ENCODE data around the gene ATP2C2. TPM values are rescaled to one million over a fixed set of nuclear protein-coding genes. Genes with fewer than 3 reads are reported as not detected.

Gene ATP2C2
- total RNA-seq, 1 donor from 2014 or later = 1.7 TPM

DNA sequence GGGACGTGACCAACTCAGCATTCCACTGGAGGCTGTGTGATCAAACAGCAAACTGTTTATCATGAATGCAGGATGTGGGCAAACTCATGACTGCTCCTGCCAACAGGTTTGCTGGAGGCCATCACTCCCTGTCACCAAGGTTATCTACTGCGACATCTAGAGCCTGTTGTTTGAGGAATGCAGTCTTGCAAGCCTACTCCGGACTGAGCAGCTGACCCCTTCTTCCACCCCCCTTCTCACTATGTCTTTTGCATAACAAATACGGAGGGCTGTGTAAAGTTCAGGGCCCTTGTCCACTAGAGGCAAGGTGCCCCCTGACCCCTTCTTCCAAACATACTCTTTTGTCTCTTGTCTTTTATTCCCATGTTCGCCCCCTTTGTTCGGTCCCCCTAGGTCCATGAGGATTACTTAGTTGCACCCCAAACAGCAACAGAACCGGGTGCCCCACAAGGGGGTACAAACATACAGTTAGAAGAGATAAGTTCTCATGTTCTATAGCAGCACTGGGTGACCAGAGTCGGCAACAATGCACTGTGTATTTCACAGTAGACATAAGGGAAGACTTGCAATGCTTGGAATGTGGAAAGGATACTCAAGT, 107.4 kb downstream of the ATP2C2 start:
- no peak for DNase-seq (ENCODE audit: low spot score)

GRCh38 chr16:84476401-84476800, 108.1 kb downstream of the ATP2C2 start:
- no peak for DNase-seq (ENCODE audit: low spot score)

DNA sequence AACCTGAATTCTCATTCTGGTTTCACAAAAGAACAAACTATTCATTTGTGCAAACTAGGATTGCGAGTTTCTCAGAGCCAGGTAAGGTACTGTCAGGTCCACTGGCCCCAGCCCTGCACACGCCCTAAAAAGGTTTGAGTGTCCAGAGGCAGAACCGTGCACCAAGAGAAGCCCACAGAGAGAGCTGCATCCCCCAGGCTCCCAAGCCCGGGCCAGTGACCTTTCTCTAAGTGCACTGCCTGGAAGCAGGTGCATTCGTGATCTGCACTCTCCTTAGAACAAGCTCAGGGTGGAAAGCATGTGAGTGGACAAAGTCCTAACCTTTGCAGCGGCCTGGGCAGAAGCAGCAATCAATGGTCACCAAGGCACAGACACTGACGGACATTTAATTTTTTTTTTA, 109.3 kb downstream of the ATP2C2 start:
- no peak for DNase-seq (ENCODE audit: low spot score)

DNA sequence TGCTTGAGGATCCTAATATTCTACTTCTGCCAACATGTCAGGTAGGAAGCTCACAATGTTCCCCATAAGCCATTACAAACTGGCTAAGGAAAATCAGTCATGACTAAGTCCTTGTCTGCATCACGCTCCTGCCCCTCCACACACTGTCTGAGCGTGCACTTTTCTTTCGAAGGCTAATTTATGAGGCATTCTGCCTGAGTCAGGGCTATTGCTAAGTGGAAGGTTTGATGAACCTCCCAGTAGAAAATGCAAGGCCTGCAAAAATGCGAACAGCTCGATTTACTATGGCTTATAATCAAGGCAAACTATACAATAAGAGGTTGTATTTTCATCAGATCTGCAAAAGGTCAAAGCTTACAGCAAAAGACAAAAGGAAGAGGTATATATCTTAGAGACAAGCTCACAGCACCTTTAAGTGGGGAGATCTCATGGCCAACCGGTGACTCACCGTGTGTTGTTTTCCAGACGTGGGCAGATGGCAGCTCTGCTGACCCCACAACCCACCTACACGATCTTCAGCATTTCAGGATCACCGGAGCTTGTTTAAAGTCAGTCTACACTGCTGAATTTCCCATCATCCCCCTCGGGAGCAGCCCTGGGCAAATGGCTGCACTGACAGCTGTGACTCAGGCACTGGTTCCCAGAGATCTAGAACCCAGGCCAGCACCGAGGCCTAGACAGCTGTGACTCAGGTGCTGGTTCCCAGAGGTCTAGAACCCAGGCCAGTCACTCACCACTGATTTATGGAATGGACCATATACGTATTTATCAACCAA, 110.0 kb downstream of the ATP2C2 start:
- no peak for DNase-seq (ENCODE audit: low spot score)

GRCh38 chr16:84479716-84480450, 111.5 kb downstream of the ATP2C2 start:
- no peak for DNase-seq (ENCODE audit: low spot score)

GRCh38 chr16:84481051-84481735, 112.9 kb downstream of the ATP2C2 start:
- DNase-seq (ENCODE audit: low spot score) = no peak

DNA sequence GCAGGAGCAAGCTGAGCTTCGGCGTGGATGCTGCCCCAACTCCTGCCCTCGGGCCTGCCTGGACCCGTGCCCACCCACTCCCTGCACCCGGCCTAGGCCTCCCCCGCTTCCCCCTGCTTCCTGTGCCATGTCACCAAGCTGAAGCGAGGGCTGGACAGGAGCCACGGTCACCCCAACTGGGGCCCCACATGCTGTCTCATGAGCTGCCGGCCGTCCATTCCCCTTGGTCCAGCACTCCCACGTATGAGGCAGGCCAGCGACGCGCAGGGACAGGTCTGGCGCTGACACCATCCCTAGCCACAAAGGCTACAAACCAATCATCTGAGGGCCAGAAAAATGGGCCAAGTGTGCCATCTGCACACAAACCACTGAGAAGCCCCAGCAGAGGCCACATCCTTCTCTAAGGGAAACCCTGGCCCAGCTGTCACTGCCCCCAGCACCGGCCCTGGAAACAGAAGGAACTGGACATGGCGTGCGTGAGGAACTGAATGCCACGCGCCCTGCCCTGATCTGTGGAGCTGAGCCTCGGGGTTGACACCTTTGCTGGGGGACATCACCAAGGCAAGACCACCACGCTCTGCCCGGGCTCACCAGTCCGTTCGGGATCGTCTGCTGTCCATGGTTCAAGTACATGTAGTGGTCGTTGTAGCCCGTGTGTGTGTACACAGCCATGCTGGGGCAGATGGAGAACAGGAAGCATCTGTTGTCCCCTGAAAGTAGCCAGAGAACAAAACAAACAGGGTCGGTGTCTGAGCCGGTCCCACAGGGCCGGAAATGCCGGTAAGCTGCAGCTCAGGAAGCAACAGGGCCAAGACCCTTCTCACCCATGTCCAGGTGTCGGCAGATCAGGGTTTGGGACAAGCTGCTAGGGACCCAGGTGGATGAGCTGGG, 113.9 kb downstream of the ATP2C2 start:
- DNase-seq (ENCODE audit: low spot score) = no peak

GRCh38 chr16:84482951-84483881, 114.9 kb downstream of the ATP2C2 start:
- no peak for DNase-seq (ENCODE audit: low spot score)

DNA sequence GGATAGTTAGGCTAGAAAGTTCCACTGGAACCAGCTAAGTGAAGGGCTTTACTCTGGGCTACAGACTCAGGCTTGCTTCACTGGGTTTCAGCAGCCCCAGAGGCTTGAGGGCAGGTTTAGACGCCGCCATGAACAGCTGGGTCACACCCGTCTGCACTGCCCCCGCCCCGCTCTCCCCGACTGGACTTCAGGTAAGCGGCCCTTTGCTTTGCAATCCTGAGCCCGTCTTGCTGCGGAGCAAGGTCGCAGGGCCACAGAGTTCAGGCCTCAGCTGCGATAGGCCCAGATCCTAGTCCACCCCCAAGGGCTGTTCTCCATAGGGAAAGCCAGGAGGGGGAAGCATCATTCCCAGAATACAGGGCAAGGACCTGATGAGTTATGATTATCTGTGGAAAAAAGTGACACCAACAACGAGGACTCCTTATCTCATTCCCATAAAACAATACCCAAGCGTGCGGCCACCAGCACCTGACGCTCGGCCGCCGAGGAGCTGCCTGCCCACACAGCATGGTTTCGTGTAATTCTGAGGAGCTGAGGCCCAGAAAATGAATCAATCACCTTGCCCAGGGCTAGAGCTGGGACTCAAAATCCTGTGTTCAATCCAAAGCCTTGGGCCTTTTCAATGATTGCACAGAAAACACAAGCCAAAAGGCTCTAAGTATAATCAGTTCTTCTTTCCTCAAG, 115.7 kb downstream of the ATP2C2 start:
- no peak for DNase-seq (ENCODE audit: low spot score)

DNA sequence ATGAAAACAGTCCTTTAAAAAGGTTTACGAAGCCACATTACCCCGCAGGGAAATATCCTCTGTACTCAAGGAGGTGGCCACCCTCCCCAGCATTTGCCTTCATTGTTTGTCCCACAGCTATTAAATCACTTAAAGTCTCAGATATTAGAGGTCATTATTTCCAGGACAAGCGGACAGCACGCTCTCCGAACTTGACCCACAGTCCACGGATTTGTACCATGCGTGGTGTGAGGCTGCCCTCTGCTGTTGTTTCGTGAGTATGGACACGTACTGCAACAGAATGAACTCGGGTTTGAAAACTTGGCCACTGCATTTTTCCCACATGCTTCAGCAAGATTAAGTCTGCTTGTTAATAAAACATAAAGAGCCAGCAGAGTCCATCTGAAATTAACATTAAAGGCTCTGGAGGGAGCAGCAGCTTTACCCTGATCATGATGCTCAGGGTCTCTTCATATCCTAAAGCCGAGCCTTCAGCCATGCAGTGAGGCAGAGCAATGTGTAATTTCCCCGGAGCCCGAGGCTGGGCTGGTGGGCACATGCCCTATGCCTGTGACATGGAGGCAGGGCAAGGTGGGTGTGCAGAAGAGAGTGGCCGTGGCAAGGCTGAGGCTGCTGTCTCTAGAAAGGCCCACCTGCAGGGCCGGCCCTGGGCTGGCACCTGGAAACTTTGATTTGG, 116.4 kb downstream of the ATP2C2 start:
- DNase-seq (ENCODE audit: low spot score) = peak; percentile 52

DNA sequence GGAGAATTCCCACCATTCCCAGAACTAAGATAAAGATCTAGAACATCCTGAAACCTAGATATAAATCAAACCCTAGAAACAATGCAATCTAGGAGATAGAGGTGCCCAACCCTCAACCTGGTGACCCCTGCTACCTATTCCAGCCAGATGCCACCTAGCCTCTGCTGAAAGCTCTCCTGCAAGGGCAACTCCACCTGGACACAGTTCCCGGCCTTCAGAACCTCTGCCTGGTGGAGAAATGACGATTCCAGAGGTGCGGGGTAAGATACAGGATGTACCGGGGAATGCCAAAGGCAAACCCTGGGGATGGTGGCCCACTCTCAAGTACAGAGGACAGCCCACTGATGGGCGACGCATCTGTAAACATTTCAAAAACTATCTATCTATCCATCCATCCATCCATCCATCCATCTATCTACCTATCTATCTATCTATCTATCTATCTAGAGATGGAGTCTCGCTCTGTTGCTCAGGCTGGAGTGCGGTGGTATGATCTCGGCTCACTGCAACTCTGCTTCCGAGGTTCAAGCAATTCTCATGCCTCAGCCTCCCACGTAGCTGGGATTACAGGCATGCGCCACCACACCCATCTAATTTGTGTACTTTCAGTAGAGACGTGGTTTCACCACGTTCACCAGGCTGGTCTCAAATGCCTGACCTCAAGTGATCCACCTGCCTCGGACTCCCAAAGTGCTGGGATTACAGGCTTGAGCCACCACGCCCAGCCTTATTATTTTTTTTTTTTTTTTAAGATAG, 117.1 kb downstream of the ATP2C2 start:
- no peak for DNase-seq (ENCODE audit: low spot score)

DNA sequence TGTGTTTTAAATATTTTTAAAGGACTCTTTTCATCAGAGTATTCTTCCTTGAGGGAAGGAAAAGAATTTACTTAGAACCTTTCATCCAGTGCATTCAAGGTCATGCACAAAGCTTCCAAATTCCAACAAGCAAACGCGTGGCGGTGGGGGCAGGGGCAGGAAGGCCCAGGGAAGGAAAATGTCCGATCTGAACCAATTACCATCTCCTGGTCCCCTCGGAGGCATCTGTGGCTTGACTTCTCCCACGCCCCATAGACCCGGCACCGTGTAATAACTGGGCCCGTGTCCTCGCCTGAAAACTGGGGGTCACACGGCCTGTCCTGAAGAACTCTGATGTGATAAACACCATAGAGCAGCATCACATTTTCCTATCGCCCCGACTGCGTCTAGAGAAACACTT, 117.8 kb downstream of the ATP2C2 start:
- DNase-seq (ENCODE audit: low spot score) = no peak

DNA sequence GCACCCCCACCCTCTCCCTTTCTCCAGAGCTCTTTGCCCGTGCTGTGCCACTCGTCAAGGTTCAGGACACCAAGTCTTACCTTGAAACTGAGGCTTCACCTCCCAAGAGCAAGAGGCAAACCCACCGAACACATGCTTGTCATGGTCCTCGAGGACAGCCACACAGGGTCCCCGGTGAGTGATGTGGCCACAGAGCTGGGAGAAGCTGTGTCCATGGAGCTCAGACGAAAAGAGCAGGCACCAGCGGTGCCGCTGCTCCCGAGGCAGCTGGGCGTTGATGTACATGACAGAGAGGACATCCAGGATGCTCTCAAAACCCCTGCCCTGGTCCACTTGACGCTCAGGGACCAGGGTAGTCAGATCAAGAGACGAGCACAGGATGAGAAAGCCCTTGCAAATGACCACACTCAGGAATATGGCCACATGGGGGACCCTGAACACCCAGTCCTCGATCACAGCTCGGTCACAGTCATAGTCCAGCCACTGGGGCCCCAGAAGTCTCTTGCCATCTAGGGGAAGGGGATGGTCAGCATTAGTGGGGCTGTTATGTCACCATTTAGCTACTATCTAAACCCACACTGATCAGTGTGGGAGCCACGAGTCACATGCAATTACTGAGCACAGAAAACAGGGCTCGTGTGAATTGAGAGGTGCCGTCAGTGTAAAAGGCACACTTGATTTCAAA, 118.4 kb downstream of the ATP2C2 start:
- no peak for DNase-seq (ENCODE audit: low spot score)

DNA sequence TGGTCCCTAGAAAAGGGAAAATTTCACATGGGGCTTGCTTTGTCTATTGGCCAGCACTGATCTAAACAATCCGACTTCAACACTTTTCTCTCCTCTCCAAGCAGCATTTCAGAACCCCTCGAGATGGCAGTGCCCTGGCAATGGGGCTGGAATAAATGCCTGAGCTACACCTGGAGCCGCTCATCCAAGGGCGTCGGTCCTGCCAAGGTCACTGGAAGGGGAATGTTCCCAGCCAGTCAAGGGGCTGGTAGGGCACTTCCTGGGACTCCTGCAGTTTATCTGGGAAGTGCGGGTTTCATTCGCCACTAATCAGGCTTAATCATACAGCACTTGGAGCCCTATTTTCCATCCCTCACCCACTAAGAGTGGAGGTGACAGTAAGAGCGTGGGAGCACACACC, 119.0 kb downstream of the ATP2C2 start:
- DNase-seq (ENCODE audit: low spot score) = no peak

- DNase-seq (ENCODE audit: low spot score) = no peak
Measured at GRCh38 chr16:84489131-84489530, 120.8 kb downstream of the ATP2C2 start.

DNA sequence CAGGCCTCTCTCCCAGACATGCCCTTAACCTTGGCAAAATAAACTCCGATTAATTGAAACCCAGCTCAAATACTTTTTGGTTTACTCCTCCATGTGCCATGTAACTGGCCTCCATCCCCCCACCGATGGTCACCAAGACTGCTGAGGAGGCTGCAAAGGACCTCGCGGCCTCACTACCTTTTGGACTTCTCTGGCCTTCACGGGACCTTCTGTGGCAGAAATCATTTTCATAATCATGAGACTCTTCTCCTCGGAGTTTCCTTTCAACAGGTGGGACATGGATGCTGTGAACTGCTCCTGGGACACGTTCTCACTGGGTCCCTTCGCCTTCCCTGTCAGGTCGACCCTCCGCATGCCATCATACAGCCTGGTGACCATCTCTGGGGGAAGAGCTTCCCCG, 127.2 kb downstream of the ATP2C2 start:
- DNase-seq (ENCODE audit: low spot score) = no peak

GRCh38 chr16:84496991-84497390, 128.7 kb downstream of the ATP2C2 start:
- no peak for DNase-seq (ENCODE audit: low spot score)
